Uterus (tissue), 4 donors: ENCODE data around the gene SSBP3. TPM values are rescaled to one million over a fixed set of nuclear protein-coding genes. Genes with fewer than 3 reads are reported as not detected.
A peak's percentile ranks its signal among the peaks of the same experiment; 100 is the strongest.

ENCODE experiments used
- DNase-seq, 2 donors: peaks; one replicate each; pipeline ENCODE4 v3.0.0-alpha.2; 2019 to 2020
- H3K27ac ChIP-seq, 2 donors: fragments of 200-600 bp; sonication (generic); 1 replicate in 1 of 2; 2 replicates in 1 of 2; pipeline ENCODE4 v1.5.1; 2016 to 2018
- H3K27me3 ChIP-seq, 2 donors: fragments of 200-600 bp; sonication (generic); one replicate each; pipeline ENCODE4 v1.5.1; 2018 to 2019; ENCODE audit warnings: control low read depth in 1 of 2
- H3K36me3 ChIP-seq, 2 donors: fragments of 200-600 bp; sonication (generic); one replicate each; pipeline ENCODE4 v1.5.1; 2019; ENCODE audit warnings: control low read depth in 1 of 2
- H3K4me1 ChIP-seq, 2 donors: fragments of 200-600 bp; sonication (generic); one replicate each; pipeline ENCODE4 v1.5.1; 2018 to 2019; ENCODE audit warnings: control low read depth in 1 of 2
- H3K4me3 ChIP-seq, 2 donors: fragments of 200-600 bp; sonication (generic); 1 replicate in 1 of 2; 2 replicates in 1 of 2; pipeline ENCODE4 v1.5.1; 2018 to 2019; ENCODE audit warnings: mild to moderate bottlenecking in 1 of 2
- H3K9me3 ChIP-seq, 2 donors: fragments of 200-600 bp; sonication (generic); one replicate each; pipeline ENCODE4 v1.5.1; 2019; ENCODE audit warnings: control low read depth in 1 of 2
- CTCF ChIP-seq, 4 experiments: fragments of 200-600 bp in 2 of 4; fragments of 450-650 bp in 2 of 4; sonication (generic) in 2 of 4; IDR thresholded peaks; one replicate each; pipeline ENCODE4 v1.5.1; 2016 to 2019; ENCODE audit warnings: antibody characterized with exemption in 4 of 4, mild to moderate bottlenecking in 2 of 4, moderate library complexity in 1 of 4
- POLR2A ChIP-seq, 2 donors: fragments of 450-650 bp; IDR thresholded peaks; one replicate each; pipeline ENCODE4 v1.6.1; 2016; ENCODE audit warnings: antibody characterized with exemption in 2 of 2, mild to moderate bottlenecking in 1 of 2, moderate library complexity in 1 of 2
- intact Hi-C: fragments of 100-400 bp; cut with DNase I; formaldehyde crosslinking; loops from one replicate; pipeline ENCODE4 v1.15.1; 2023; ENCODE audit warnings: low total_unique reads
- total RNA-seq, 4 donors: library from RNA; depleted of rRNA in 3 of 4; stranded (reverse); fragments of >200 nt in 3 of 4; gene quantifications; one replicate each; pipeline versions ENCODE4 v1.1.0 to v1.2.4, GENCODE V29; 2014 to 2023
- donor health status: DM: yes; HTN: yes; CAD: no.

Gene SSBP3
- total RNA-seq, 4 donors from 2014 or later = 19.7 to 125 (median 31.4) TPM

- Histone ChIP-seq H3K27ac (peak overlapping the region; percentile 71 to 72), H3K4me1 (peaks cover 0 to 12% of the 10 kb centered on the region in 2 donors), H3K9me3 (no peaks in the 10 kb centered on the region), H3K27me3 (no peaks in the 10 kb centered on the region), H3K36me3 (no peaks in the 10 kb centered on the region), H3K4me3 (no peak overlapping the region)
- DNase-seq = no peak
- intact Hi-C loops = no loop called here
- TF ChIP-seq POLR2A (IDR thresholded peaks at IDR 0.05) (no peak), CTCF (IDR thresholded peaks at IDR 0.05) (no peak)
Observed at GRCh38 chr1:54298284-54299033, 107.7 kb downstream of the SSBP3 start.

GRCh38 chr1:54297596-54298283 is 108.5 kb downstream of the SSBP3 start:
- Histone ChIP-seq H3K9me3 (no peaks in the 10 kb centered on the region), H3K4me3 (no peak overlapping the region), H3K27me3 (no peaks in the 10 kb centered on the region), H3K4me1 (peaks cover 0 to 12% of the 10 kb centered on the region in 2 donors), H3K27ac (peak overlapping the region; percentile 71 to 72), H3K36me3 (no peaks in the 10 kb centered on the region)
- intact Hi-C loops = no loop called here
- TF ChIP-seq CTCF (IDR thresholded peaks at IDR 0.05) (no peak), POLR2A (IDR thresholded peaks at IDR 0.05) (no peak)
- no peak for DNase-seq

GRCh38 chr1:54296666-54297065 is 109.5 kb downstream of the SSBP3 start:
- Histone ChIP-seq H3K9me3 (no peaks in the 10 kb centered on the region), H3K4me3 (no peak overlapping the region), H3K4me1 (peaks cover 5 to 12% of the 10 kb centered on the region in 2 donors), H3K27me3 (no peaks in the 10 kb centered on the region), H3K27ac (peak overlapping the region; percentile 71 to 72), H3K36me3 (no peaks in the 10 kb centered on the region)
- TF ChIP-seq CTCF (IDR thresholded peaks at IDR 0.05) (no peak), POLR2A (IDR thresholded peaks at IDR 0.05) (no peak)
- no peak for DNase-seq
- intact Hi-C loops = no loop called here

- peaks cover 12 to 19% of the 10 kb centered on the region in 2 donors for H3K4me1 ChIP-seq
- H3K27ac ChIP-seq = peak overlapping the region; percentile 71 to 72
Observed at GRCh38 chr1:54294887-54295286, 111.3 kb downstream of the SSBP3 start.

More at GRCh38 chr1:54294887-54295286, 111.3 kb downstream of the SSBP3 start:
- Histone ChIP-seq H3K36me3 (no peaks in the 10 kb centered on the region), H3K4me3 (no peak overlapping the region), H3K27me3 (no peaks in the 10 kb centered on the region), H3K9me3 (no peaks in the 10 kb centered on the region)
- intact Hi-C loops = no loop called here
- TF ChIP-seq POLR2A (IDR thresholded peaks at IDR 0.05) (no peak), CTCF (IDR thresholded peaks at IDR 0.05) (no peak)
- no peak for DNase-seq
